Measurements from ENCODE around the gene GSTM5. TPM values are rescaled to one million over a fixed set of nuclear protein-coding genes. Genes with fewer than 3 reads are reported as not detected.
"Not testable (repeated sequence)": the region's sequence is repeated elsewhere in the genome, so short reads cannot be mapped to it uniquely, and the experiment has no call there.

Gene GSTM5
- polyA plus RNA-seq, 3 donors: 29.0 to 60.4 (median 38.6) TPM

DNA sequence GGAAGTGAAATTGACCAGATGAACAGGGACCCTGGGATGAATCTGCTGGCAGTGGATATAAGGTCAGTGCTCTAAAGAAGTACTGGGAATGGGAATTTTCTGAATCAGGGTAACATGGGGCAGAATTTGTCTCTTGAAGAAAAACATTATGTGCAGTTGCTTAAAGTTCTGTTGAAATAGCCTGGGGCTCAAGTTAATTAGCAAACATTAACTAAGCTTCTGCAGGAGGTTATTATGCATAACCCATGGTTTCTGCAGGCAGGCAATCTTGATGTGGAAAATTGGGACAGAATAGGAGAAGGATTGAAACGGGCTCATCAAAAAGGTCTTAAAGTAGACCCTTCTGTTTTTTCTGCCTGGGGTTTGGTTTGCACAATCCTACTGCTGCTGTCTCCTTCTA lies 14.0 kb downstream of the GSTM5 start:
- DNase-seq (ENCODE audit: low read depth in 3 of 3, low spot score in 2 of 3): no peak

DNA sequence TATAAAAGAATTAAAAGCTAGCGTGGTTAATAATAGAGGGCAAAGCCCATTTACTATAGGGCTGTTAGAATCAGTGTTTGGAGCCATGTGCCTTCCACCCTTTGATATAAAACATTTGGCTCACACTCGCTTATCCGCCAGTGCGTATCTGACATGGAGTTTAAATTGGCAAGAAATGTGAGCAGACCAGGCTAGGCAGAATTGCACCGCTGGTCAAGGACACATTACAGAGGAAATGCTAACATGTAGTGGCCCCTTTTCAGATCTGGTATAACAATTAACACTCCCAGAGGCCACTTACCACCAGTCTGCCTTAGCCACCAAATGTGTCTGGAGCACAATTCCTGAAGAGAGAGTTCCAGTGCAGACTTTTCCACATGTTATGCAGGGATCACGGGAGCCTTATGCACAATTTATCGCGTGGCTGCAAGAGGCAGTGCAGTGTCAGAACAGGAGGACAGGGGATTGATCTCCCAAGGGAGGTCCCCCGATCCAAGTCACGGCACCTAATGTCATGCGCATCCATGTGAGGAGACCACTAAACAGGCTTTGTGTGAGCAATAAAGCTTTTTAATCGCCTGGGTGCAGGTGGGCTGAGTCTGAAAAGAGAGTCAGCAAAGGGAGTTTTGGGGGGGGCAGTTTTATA lies 14.8 kb downstream of the GSTM5 start:
- no peak for DNase-seq (ENCODE audit: low read depth in 3 of 3, low spot score in 2 of 3)

DNA sequence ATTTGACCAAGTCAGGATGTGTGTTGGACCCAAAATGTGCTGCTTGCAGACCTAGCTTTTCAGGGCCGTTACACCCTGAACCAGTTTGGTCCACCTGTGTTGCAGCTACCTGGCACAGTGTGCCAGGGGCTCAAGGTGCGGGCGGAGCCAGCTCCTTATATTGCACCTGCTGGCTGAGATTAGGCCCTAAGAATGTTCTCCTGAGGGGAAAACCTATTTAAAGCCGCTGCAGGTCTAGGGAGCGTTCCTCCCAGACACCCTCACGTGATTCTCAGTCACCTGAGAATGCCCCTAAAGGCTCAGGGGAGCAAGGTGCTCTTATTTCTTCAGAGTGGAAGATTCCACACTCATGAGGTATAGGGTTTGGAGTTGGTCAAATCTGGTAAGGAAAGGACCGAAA lies 16.8 kb downstream of the GSTM5 start:
- DNase-seq (ENCODE audit: low read depth in 3 of 3, low spot score in 2 of 3): no peak

DNA sequence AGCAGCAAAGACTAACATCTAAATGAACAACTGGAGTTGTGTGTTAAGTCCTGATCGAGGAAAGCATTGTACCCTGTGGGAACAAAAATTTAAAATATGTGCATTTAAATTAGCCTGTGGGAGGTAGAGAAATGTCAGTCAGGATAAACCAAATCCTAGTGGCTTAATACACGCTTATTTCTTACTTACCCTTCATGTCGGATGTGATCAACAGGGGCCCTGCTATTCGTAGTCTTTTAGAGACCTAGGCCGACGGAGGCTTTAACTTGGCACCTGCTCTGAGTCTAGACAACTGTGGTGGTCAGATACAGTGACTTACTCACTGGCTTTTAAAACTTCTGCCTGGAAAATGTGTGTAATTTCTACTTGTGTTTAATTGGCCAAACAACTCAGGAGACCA lies 18.6 kb downstream of the GSTM5 start:
- no peak for DNase-seq (ENCODE audit: low read depth in 3 of 3, low spot score in 2 of 3)

DNA sequence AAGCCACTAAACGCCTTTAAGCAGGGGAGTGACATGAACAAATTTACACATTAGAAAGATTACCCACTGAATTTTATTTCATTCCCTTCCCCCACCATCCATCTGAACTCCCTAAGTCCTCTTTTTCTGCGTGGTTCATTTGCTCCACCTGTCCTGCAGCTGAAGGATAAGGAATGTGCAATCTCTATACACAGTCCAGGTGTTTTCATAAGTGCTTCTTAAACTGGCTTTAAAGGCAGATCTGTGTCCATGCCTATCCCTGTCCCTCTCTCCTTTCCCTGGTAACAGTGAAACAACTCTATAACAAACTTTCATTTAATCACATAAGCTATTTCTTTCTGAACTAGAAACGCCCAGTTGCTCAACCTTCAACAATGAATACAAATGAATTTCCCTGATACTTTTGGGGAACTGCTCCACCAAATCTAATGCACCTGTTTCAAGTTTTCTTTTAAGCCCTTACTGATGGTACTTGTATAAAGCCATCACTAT lies 20.4 kb downstream of the GSTM5 start:
- no peak for DNase-seq (ENCODE audit: low read depth in 3 of 3, low spot score in 2 of 3)

DNA sequence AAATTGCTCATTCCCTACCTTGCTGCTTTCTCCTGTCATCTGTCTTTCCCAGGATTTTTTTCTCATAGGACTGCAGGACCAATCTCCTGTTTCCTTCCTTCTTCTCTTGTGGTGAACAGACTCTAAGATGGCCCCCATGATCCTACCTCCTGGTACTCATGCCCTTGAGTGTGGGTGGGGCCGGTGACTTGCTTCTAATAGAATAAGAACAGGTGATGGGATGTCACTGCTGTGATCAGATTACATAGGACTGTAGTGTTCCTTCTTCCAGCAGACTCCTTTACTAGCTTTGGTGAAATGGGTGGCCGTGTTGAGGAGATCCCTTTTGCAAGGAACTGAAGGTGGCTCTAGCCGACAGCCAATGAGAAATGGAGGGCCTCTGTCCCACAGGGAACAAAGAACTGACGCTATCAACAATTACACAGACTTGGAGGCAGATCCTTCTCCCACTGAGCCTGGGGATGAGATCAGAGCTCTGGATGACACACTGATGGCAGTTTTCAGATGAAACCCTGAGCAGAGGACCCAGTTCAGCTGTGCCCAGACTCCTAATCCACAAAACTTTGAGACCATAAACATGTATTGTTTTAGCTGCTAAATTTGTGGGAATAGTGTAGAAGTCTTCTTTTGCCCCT lies 21.3 kb downstream of the GSTM5 start:
- no peak for DNase-seq (ENCODE audit: low read depth in 3 of 3, low spot score in 2 of 3)

DNA sequence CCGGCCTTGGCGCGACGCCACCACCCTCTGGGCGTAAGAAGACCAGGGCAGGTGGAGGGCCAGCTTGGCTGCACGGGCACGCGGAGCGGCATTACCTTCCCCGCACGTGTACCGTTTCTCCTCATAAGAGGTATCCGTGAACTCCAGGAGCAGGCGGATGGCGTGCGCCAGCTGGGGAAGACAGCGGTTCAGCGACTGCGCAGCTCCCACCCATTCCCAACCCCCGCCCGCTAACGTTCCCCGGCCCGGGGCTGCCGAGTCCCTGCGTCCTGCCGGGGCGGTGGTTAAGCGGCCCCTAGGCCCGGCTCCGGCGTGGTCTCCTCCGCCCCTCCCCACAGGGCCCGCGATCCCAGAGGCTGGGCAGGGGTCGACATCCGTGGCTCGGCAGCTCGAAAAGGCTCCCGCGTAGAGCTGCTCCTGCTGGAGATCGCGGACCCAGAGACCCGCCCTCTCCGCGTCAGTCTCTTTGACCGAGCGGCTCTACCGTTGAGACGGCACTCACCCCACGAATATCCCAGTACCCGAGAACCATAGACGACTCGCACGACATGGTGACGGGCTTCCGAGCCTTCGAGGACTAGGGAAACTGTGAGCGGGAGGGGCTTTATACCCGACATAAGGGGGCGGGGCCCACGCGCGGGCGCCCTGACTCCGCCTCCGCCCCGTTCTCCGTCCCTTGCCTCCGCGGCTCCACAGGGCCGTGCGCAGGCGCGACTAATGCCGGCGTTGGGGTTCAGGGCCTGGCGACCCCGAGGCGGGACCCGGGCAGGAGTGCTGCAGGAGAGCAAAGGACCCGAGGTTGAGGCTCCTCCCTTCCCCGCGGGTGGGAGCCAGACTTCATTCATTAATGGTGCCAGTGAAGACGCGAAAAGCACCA lies 27.9 kb downstream of the GSTM5 start:
- DNase-seq (ENCODE audit: low read depth in 3 of 3, low spot score in 2 of 3): peak; percentile 58 to 68 (median 59)

DNA sequence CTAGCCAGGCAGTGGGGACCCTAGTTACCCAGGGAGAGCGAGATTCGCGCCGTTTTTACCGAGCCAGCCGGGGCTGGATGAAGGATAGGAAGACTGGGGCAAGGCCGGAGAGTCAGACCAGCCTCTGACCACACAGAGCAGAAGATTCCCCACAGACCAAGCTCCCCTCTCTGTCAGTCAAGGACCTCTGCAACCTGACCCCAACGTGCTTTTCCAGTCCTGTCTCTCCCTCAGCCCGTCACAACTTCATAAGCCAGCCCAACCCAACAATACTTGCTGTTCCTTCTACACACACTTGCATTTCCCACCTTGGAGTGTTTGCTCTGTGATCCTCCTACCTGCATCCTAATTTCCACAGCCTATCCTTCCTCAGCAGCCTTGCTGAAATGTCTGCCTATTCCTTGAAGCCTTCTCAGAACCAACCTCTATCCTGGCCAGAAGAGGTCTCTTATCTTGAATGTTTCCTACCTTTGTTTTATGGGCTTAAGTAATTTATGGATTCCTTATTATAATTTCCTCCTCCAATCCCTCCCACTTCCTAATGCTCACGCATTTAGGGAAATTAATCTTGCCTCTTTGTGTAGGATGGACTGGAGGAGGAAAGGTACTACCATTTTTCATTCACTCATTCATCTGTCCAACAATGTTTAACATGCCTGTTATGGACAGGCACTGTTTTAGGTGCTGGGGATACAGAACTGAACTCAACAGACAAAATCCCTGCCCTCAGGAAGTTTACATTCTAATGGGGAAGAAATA lies 28.7 kb downstream of the GSTM5 start, which contains the start of gene GSTM3:
GSTM3 (minus strand) TSS at position 424 of the 759 bp plus-strand sequence. CDS start 751 bp downstream, outside the sequence.
- no peak for DNase-seq (ENCODE audit: low read depth in 3 of 3, low spot score in 2 of 3)

DNA sequence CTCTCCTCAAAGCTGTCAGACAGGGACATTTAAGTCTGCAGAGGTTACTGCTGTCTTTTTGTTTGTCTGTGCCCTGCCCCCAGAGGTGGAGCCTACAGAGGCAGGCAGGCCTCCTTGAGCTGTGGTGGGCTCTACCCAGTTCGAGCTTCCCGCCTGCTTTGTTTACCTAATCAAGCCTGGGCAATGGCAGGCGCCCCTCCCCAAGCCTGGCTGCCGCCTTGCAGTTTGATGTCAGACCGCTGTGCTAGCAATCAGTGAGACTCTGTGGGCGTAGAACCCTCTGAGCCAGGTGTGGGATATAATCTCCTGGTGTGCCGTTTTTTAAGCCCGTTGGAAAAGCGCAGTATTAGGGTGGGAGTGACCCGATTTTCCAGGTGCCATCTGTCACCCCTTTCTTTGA lies 36.3 kb downstream of the GSTM5 start:
- not testable (repeated sequence) for DNase-seq (ENCODE audit: low read depth in 3 of 3, low spot score in 2 of 3)

DNA sequence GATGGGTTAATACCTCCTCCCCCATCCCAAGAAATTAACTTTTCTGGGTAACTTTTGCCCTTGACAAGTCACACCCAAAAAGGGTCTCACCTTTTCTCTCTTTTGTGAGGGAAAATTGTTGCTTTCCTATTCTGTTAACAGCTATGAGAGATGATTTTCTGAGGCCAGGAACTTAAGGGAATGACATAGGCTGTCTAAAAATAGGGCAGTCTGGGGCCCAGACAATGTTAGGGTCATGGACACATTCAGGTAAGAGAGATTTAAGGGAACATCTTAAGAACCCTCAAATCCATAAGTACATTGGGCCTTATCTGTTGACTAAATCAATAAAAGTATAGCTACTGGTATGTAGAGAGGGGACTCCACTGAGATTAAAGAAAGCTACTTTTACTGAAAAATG lies 37.2 kb downstream of the GSTM5 start:
- no peak for DNase-seq (ENCODE audit: low read depth in 3 of 3, low spot score in 2 of 3)

DNA sequence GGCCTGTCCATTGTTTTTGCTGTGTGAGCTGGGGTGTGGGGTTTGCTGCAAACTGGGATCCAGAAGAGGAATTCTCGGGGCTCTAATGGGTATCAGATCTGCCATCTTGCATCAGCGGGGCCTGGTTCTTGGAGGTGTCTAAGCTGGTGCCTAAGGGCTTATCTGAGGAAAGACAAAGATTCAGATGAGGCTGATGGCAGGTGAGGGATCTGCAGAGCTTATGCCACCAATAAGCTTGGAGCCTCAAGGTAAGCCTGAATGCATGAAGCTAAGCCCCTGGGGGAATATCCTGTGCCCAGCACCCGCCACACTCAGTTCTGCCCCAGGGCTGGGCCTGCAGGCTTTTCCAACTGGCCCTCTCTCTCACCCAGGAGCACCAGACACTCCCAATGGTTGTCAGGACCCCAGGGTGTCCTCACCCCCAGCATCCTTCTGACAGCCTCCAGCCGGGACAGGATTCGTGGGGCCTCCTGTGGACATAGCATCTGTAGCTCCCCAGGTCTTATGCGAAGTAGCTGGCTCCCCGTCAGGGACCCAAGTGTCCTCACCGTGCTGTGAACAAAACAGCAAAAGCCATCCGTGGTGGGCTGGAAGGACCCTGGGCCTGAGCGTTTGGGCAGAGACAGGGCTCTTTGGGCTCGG lies 38.3 kb downstream of the GSTM5 start:
- no peak for DNase-seq (ENCODE audit: low read depth in 3 of 3, low spot score in 2 of 3)

DNA sequence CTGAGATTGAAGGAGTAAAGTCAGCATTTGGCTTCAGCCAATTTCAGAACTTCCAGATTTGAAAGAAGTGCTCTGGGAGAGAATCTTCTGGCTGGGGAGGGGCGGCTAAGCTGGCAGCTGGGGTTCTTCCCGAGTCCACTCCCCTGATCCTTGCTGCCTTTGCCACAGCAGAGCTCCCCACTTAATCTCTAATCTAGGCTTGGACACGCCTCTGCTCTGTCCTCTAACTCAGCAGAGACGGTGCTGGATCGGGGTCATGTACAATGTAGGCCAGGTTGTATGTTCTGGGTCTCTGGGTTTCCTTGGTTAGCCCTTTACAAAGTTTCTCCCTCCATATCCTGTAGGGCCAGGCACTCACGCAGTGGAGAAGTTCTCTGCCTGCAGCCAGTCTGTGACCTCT lies 38.9 kb downstream of the GSTM5 start:
- no peak for DNase-seq (ENCODE audit: low read depth in 3 of 3, low spot score in 2 of 3)

DNA sequence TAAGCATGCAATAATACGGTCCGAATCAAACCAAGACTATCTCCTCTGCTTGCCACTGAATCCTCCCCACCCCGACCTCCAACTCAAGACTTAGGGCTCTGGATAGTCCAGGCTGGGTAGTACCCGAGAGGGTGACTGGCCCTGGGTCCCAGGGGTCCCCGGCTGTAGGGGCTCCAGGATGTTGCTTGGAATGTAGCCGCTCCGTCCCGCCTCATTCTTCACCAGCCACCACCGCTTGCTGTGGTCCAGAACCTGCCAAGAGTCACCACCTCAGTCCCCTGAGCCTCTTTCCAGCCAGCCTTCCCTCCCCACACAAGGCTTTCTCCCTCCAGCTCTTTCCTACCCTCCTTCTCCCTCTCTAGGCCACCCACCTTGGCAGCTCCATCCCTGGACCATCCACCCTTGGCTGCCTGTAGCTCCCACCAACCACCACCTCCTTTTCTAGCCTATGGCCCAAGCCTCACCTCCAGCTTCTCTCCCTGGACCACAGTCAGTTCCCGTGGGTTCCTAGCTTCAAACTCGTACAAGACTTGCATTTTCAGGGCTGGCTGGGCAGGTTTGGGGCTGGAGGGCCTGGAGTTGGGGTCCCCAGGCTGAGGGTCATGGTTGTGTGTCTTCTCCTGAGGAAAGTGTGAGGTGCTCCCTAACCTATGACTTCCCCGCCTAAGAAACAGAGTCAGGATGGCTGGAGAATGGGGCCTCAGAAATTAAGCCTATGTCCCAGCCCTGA lies 39.6 kb downstream of the GSTM5 start:
- no peak for DNase-seq (ENCODE audit: low read depth in 3 of 3, low spot score in 2 of 3)

DNA sequence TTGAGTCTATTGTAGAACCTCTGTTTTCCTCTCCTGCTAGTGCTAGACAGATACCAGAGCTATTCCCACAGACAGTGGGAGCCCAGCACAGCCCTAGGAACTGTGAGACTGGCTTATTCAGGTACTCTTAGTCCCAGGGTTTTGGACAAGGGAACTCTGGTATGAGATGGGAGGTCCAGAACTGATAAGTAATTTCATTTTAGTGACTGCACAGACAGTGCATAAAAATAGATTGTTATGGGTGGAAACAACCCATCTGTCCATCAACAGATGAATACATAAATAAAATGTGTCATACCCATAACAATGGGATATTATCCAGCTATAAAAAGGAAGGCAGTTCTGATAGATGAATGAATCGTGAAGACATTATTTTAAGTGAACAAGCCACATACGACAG lies 42.7 kb downstream of the GSTM5 start:
- no peak for DNase-seq (ENCODE audit: low read depth in 3 of 3, low spot score in 2 of 3)

DNA sequence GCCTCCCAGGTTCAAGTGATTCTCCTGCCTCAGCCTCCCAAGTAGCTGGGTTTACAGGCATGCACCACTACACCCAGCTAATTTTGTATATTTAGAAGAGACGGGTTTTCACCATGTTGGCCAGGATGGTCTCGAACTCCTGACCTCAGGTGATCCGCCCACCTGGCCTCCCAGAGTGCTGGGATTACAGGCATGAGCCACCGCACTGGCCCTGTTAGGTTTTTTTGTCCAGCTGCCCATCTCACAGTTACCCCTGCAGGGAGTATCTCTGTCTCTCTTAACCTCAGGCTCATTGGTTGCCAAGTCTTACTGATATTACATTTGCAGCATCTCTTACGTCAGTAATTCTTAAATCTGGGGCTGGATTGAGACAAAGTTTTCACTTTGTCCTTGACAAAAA lies 44.3 kb downstream of the GSTM5 start:
- DNase-seq (ENCODE audit: low read depth in 3 of 3, low spot score in 2 of 3): not testable (repeated sequence)

DNA sequence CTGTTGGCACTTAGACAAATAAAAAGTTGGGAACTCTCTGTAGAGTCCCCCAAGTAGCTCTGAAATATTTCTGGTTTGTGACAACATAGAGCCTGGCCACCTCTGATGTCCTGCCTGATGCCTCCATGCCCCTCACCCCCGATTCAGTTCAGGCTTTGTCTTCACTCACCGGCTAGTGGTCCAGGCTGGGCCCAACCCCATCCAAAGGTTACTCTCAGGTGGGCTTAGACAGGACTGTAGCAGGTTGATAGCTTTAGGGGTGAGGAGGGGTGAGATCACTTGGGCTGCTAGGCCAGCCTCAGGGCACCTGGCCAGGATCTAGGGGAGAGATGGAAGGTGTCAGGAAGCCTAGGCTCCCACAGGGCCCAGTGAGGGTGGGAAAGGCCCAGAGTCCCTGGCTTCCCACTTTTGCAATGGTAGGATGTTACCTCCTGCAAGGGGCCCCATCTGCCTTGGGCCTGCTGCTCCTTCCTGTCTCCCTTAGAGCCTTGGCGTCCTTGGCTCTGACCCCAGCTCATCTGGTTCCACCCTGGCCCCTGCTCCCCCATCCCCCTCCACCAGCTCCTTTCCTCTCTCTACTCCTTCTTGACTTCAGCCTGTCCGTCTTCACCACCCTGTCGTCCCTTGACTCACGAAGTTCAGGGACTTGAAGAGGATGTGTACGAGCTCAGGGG lies 44.9 kb downstream of the GSTM5 start:
- DNase-seq (ENCODE audit: low read depth in 3 of 3, low spot score in 2 of 3): no peak

DNA sequence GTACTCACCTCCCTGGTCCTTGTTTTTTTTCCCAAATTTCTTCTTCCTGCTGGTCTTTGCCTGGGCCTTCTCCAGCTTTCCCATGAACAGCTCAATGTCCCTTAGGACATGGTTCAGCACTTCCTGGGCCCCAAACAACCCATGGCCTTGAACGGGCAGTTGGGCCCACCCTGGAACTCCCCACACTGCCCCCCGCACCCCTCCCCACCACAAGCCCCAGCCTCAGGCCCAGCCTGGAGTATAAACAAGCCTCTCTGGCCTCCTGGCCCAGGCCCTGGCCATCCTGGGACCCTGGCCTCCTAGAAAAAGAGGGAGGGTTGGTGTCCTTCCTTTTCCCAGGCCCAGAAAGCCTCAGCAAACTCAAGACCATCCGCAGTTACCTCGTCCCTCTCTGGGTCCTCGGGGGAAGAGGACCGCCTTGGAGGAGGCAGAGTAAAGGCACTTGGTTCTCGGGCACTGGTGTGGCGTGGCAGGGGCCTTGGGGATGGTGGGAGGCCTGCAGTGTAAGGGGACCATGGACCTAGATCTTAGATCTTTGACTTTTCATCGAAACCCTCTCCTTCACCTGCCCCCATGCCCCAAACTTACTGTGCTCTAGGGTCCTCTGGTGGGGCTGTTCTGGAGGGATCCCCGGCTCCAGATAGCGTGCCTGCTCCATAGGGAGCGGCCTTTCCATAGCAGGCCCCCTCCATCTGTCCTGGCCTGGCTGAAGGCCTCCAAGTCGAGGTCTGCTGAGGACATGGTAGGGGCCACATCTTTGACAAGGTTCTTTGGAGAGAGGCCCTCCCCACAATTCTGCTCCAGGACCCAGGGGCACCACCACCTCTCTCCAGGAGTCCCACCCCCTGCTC lies 46.1 kb downstream of the GSTM5 start:
- DNase-seq (ENCODE audit: low read depth in 3 of 3, low spot score in 2 of 3): no peak
